T47D (cell line): ENCODE results near the gene DDR1.

Experiments used
- DNase-seq, 2 experiments: peaks; one replicate each; pipeline versions ENCODE4 v3.0.0 to v3.0.0-alpha.2; 2011 to 2012; ENCODE audit warnings: low read depth in 1 of 2, low spot score in 1 of 2
- JUND ChIP-seq: IDR thresholded peaks from 2 replicates; pipeline ENCODE4 v1.6.1; 2012; ENCODE audit warnings: low read depth
- in situ Hi-C: cut with HindIII; loops from 2 replicates; pipeline ENCODE4 v1.10.0; 2016; ENCODE audit warnings: low sequenced_read_pairs, low pct_unique_long_range_greater_than_20kb

Gene DDR1

GRCh38 chr6:30887901-30888815 is 3.8 kb downstream of the DDR1 start:
- in situ Hi-C loops: no loop called here
- DNase-seq: no peak
- TF ChIP-seq JUND: no peak

- in situ Hi-C loops: no loop called here
- TF ChIP-seq JUND: no peak
- DNase-seq: no peak
Observed at GRCh38 chr6:30888816-30889495, 4.6 kb downstream of the DDR1 start.

GRCh38 chr6:30889496-30889885 is 5.2 kb downstream of the DDR1 start:
- no peak for DNase-seq
- in situ Hi-C loops: no loop called here
- no peak for TF ChIP-seq JUND

GRCh38 chr6:30889921-30890645 is 5.8 kb downstream of the DDR1 start:
- TF ChIP-seq JUND: no peak
- no peak for DNase-seq
- in situ Hi-C loops: no loop called here

- TF ChIP-seq JUND: no peak
- in situ Hi-C loops: no loop called here
- no peak for DNase-seq
Observed at GRCh38 chr6:30890646-30891449, 6.5 kb downstream of the DDR1 start.

- in situ Hi-C loops: no loop called here
- no peak for TF ChIP-seq JUND
- DNase-seq: no peak
Observed at GRCh38 chr6:30891450-30891723, 7.1 kb downstream of the DDR1 start.

- TF ChIP-seq JUND: no peak
- in situ Hi-C loops: no loop called here
Observed at GRCh38 chr6:30891816-30892538, 7.7 kb downstream of the DDR1 start.

GRCh38 chr6:30893001-30893591 is 8.8 kb downstream of the DDR1 start:
- in situ Hi-C loops: no loop called here
- TF ChIP-seq JUND: no peak
- no peak for DNase-seq

More at GRCh38 chr6:30891816-30892538, 7.7 kb downstream of the DDR1 start:
- no peak for DNase-seq

GRCh38 chr6:30893666-30894065 is 9.3 kb downstream of the DDR1 start:
- in situ Hi-C loops: no loop called here
- DNase-seq: no peak

GRCh38 chr6:30894381-30894780 is 10.1 kb downstream of the DDR1 start:
- in situ Hi-C loops: no loop called here
- DNase-seq: no peak
- no peak for TF ChIP-seq JUND

More at GRCh38 chr6:30893666-30894065, 9.3 kb downstream of the DDR1 start:
- no peak for TF ChIP-seq JUND

- in situ Hi-C loops: no loop called here
- DNase-seq: no peak
- no peak for TF ChIP-seq JUND
Observed at GRCh38 chr6:30894935-30895334, 10.6 kb downstream of the DDR1 start.
